Panc1 (cell line): Measurements from ENCODE around the gene TBCD. TPM values are rescaled to one million over a fixed set of nuclear protein-coding genes. Genes with fewer than 3 reads are reported as not detected.

Experiments
- ATAC-seq: fragments of 200-7000 bp; cut with Tn5 transposase; 2 replicates; pipeline ENCODE4 v1.9.1; 2020; ENCODE audit warnings: mild to moderate bottlenecking, moderate library complexity
- BruUV-seq: library from RNA; stranded (reverse); fragments of 400-500 nt; replicated peaks from 2 replicates; lab custom pipeline; 2021; lab: Mats Ljungman, UMichigan
- CTCF ChIA-PET: fragments of 300-600 bp; sonication (Branson Sonifier 250); formaldehyde crosslinking; loops from one replicate; lab custom pipeline; 2022; ENCODE audit warnings: antibody characterized with exemption; lab: Charles Lee
- POLR2A ChIA-PET: fragments of 300-600 bp; sonication (Branson Sonifier 250); formaldehyde crosslinking; loops from one replicate; lab custom pipeline; 2022; ENCODE audit warnings: antibody characterized with exemption; lab: Charles Lee
- DNase-seq: peaks from one replicate; pipeline ENCODE4 v3.0.0-alpha.2; 2010; ENCODE audit warnings: low read depth, low spot score
- H3K27ac ChIP-seq: 2 replicates; pipeline ENCODE4 v1.5.1; 2011; ENCODE audit warnings: mild to moderate bottlenecking, low read length, inconsistent platforms
- H3K27me3 ChIP-seq: fragments of 200-500 bp; sonication (Bioruptor generic); 2 replicates; pipeline ENCODE4 v1.6.0; 2014; ENCODE audit warnings: low read length, inconsistent platforms; ENCODE audit not compliant: control insufficient read depth, insufficient read depth
- H3K36me3 ChIP-seq: fragments of 200-500 bp; sonication (Bioruptor generic); 2 replicates; pipeline ENCODE4 v1.5.1; 2014; ENCODE audit warnings: inconsistent platforms, mild to moderate bottlenecking, low read length, moderate library complexity; ENCODE audit not compliant: control insufficient read depth, insufficient read depth
- H3K4me1 ChIP-seq: 2 replicates; pipeline ENCODE4 v1.5.1; 2011; ENCODE audit warnings: inconsistent platforms, mild to moderate bottlenecking, low read length, moderate library complexity; ENCODE audit not compliant: control insufficient read depth, insufficient read depth
- H3K4me3 ChIP-seq, 2 experiments: 2 replicates each; pipeline ENCODE4 v1.5.1; 2011 to 2012; ENCODE audit warnings: low read depth in 2 of 2, low read length in 2 of 2, mild to moderate bottlenecking in 2 of 2, inconsistent platforms in 1 of 2, moderate library complexity in 1 of 2
- H3K9me3 ChIP-seq: fragments of 200-500 bp; sonication (Bioruptor generic); 2 replicates; pipeline ENCODE4 v1.5.1; 2014; ENCODE audit warnings: low read depth, mild to moderate bottlenecking, inconsistent platforms, low read length, moderate library complexity; ENCODE audit not compliant: control insufficient read depth, insufficient read depth
- CTCF ChIP-seq: fragments of 450-650 bp; IDR thresholded peaks from 2 replicates; pipeline ENCODE4 v1.5.1; 2017; ENCODE audit warnings: mild to moderate bottlenecking
- POLR2AphosphoS5 ChIP-seq: IDR thresholded peaks from 2 replicates; pipeline ENCODE4 v1.6.1; 2012; ENCODE audit warnings: mild to moderate bottlenecking, low read depth, low read length, moderate library complexity
- REST ChIP-seq, 2 experiments: IDR thresholded peaks; 2 replicates each; pipeline ENCODE4 v1.6.1; 2011 to 2012; ENCODE audit warnings: low read depth in 2 of 2, control low read depth in 1 of 2, low read length in 1 of 2, mild to moderate bottlenecking in 1 of 2, moderate library complexity in 1 of 2; ENCODE audit not compliant: insufficient read depth in 1 of 2
- SIN3A ChIP-seq: IDR thresholded peaks from 2 replicates; pipeline ENCODE4 v1.6.1; 2012; ENCODE audit warnings: low read depth, mild to moderate bottlenecking, low read length, moderate library complexity, borderline replicate concordance; ENCODE audit not compliant: insufficient read depth
- TCF7L2 ChIP-seq: IDR thresholded peaks from 2 replicates; pipeline ENCODE4 v1.6.1; 2011; ENCODE audit warnings: mild to moderate bottlenecking, low read depth, low read length, inconsistent platforms
- in situ Hi-C: cut with HindIII; loops from 2 replicates; pipeline ENCODE4 v1.10.0; 2016; ENCODE audit warnings: low sequenced_read_pairs, low pct_unique_long_range_greater_than_20kb
- intact Hi-C: fragments of 100-400 bp; cut with micrococcal nuclease; formaldehyde crosslinking; loops from one replicate; pipeline ENCODE4 v1.10.0; 2022; ENCODE audit not compliant: unreplicated experiment
- total RNA-seq: library from RNA; stranded (reverse); gene quantifications from one replicate; pipeline ENCODE4 v1.2.1, GENCODE V29; 2021; ENCODE audit not compliant: unreplicated experiment

Gene TBCD
- total RNA-seq, 1 experiment from 2014 or later = 186 TPM

- no TSS peak for BruUV-seq
- Histone ChIP-seq H3K9me3 (peaks cover 9% of the 10 kb centered on the region; the same call in 1 of the 2 replicates), H3K36me3 (no peaks in the 10 kb centered on the region), H3K27me3 (no peaks in the 10 kb centered on the region), H3K4me1 (no peaks in the 10 kb centered on the region), H3K4me3 (no peak overlapping the region), H3K27ac (no peak overlapping the region)
- TF ChIP-seq REST (IDR thresholded peaks at IDR 0.05; ENCODE audit: insufficient read depth in 1 of 2, low read depth in 2 of 2, low read length in 1 of 2) = no peak
- TF ChIP-seq POLR2AphosphoS5 = no peak
- no peak for TF ChIP-seq CTCF
- TF ChIP-seq TCF7L2 = no peak
- no peak for TF ChIP-seq SIN3A
- CTCF ChIA-PET = no interaction called here
- no peak for DNase-seq
- no peak for ATAC-seq
- in situ Hi-C loops (no loop called here), intact Hi-C loops (no loop called here)
- POLR2A ChIA-PET = interaction anchor here (0.7 kb wide), 1 partner anchor 26 kb away, joined by 3 read pairs; no protein-coding TSS in a partner anchor
These were observed 13.6 kb upstream of the TBCD start for GRCh38 chr17:82737967-82738877.

- no peak for TF ChIP-seq REST (IDR thresholded peaks at IDR 0.05; ENCODE audit: insufficient read depth in 1 of 2, low read depth in 2 of 2, low read length in 1 of 2)
- no peak for TF ChIP-seq CTCF
- no peak for TF ChIP-seq SIN3A
- no peak for TF ChIP-seq POLR2AphosphoS5
- no peak for TF ChIP-seq TCF7L2
- TSS peak; percentile 50 for BruUV-seq
- Histone ChIP-seq H3K27me3 (no peaks in the 10 kb centered on the region), H3K4me3 (no peak overlapping the region), H3K9me3 (peaks cover 9% of the 10 kb centered on the region; the same call in 1 of the 2 replicates), H3K36me3 (no peaks in the 10 kb centered on the region), H3K27ac (no peak overlapping the region), H3K4me1 (no peaks in the 10 kb centered on the region)
- ChIA-PET CTCF (no interaction called here), POLR2A (interaction anchor here (0.7 kb wide), 1 partner anchor 191 kb away, joined by 3 read pairs; no protein-coding TSS in a partner anchor)
- no peak for DNase-seq
- in situ Hi-C loops = no loop called here
- intact Hi-C loops = no loop called here
- no peak for ATAC-seq
These were observed 10.7 kb upstream of the TBCD start for GRCh38 chr17:82740906-82741759.
